IMR-90 (cell line): ENCODE data around the gene CNGA1. TPM values are rescaled to one million over a fixed set of nuclear protein-coding genes. Genes with fewer than 3 reads are reported as not detected.

Experiments
- ATAC-seq: fragments of 200-7000 bp; cut with Tn5 transposase; 2 replicates; pipeline ENCODE4 v1.9.1; 2020; ENCODE audit warnings: low read depth, mild to moderate bottlenecking, moderate library complexity
- BruUV-seq: library from RNA; stranded (reverse); fragments of 400-500 nt; replicated peaks from 2 replicates; lab custom pipeline; 2021; lab: Mats Ljungman, UMichigan
- CTCF ChIA-PET: fragments of 300-600 bp; formaldehyde crosslinking; extraction: SDS; loops from one replicate; lab custom pipeline; 2021; ENCODE audit warnings: antibody characterized with exemption; lab: Yijun Ruan, JAX
- POLR2A ChIA-PET: fragments of 300-600 bp; sonication (Branson Sonifier 250); formaldehyde crosslinking; loops from one replicate; lab custom pipeline; 2022; ENCODE audit warnings: antibody characterized with exemption; ENCODE audit not compliant: unreplicated experiment; lab: Charles Lee
- DNase-seq: peaks from one replicate; pipeline ENCODE4 v3.0.0; 2013
- H2AFZ ChIP-seq: replicated peaks from 2 replicates; pipeline ENCODE3; 2013; ENCODE audit warnings: low read length, mild to moderate bottlenecking; ENCODE audit not compliant: poor library complexity
- H2AK5ac ChIP-seq: 2 replicates; pipeline ENCODE4 v1.6.1; 2013; ENCODE audit warnings: low read depth, low read length, inconsistent platforms
- H2AK9ac ChIP-seq: replicated peaks from 2 replicates; pipeline ENCODE3; 2013; ENCODE audit warnings: mild to moderate bottlenecking, low read depth, low read length, moderate library complexity; ENCODE audit not compliant: poor library complexity
- H2BK120ac ChIP-seq: 2 replicates; pipeline ENCODE4 v1.6.1; 2013; ENCODE audit warnings: low read depth, low read length, inconsistent platforms
- H2BK15ac ChIP-seq: 3 replicates; pipeline ENCODE4 v1.6.1; 2013; ENCODE audit warnings: low read depth, low read length, inconsistent platforms
- H2BK20ac ChIP-seq: 2 replicates; pipeline ENCODE4 v1.6.1; 2013; ENCODE audit warnings: low read depth, mild to moderate bottlenecking, inconsistent platforms, low read length, moderate library complexity
- H2BK5ac ChIP-seq: 2 replicates; pipeline ENCODE4 v1.6.1; 2013; ENCODE audit warnings: mild to moderate bottlenecking, low read depth, low read length, inconsistent platforms; ENCODE audit not compliant: poor library complexity, severe bottlenecking
- H3K14ac ChIP-seq: replicated peaks from 2 replicates; pipeline ENCODE4 v1.6.1; 2013; ENCODE audit warnings: low read depth, low read length, inconsistent platforms
- H3K18ac ChIP-seq: 2 replicates; pipeline ENCODE4 v1.6.1; 2013; ENCODE audit warnings: low read depth, low read length, control low read depth
- H3K23ac ChIP-seq: 2 replicates; pipeline ENCODE4 v1.6.1; 2013; ENCODE audit warnings: low read depth, low read length, inconsistent platforms
- H3K27ac ChIP-seq: 2 replicates; pipeline ENCODE4 v1.5.1; 2013; ENCODE audit warnings: mild to moderate bottlenecking, control low read depth, low read length; ENCODE audit not compliant: insufficient read depth
- H3K27me3 ChIP-seq: 2 replicates; pipeline ENCODE4 v1.6.1; 2013; ENCODE audit warnings: low read length; ENCODE audit not compliant: control insufficient read depth, insufficient read depth
- H3K36me3 ChIP-seq: 2 replicates; pipeline ENCODE4 v1.6.1; 2013; ENCODE audit warnings: low read length, mixed read lengths; ENCODE audit not compliant: control insufficient read depth, insufficient read depth
- H3K4ac ChIP-seq: 2 replicates; pipeline ENCODE4 v1.6.1; 2013; ENCODE audit warnings: low read depth, low read length, inconsistent platforms
- H3K4me1 ChIP-seq: 2 replicates; pipeline ENCODE4 v1.6.1; 2013; ENCODE audit warnings: low read length, mixed read lengths; ENCODE audit not compliant: control insufficient read depth, insufficient read depth
- H3K4me2 ChIP-seq: 2 replicates; pipeline ENCODE4 v1.6.1; 2013; ENCODE audit warnings: low read depth, mild to moderate bottlenecking, control low read depth, low read length, moderate library complexity
- H3K4me3 ChIP-seq: 2 replicates; pipeline ENCODE4 v1.5.1; 2013; ENCODE audit warnings: low read depth, mild to moderate bottlenecking, control low read depth, low read length, moderate library complexity; ENCODE audit not compliant: insufficient read depth
- H3K56ac ChIP-seq: 2 replicates; pipeline ENCODE4 v1.6.1; 2013; ENCODE audit warnings: low read length, inconsistent platforms; ENCODE audit not compliant: insufficient read depth; ENCODE audit errors: extremely low read depth
- H3K79me1 ChIP-seq, 2 experiments: 2 replicates each; pipeline ENCODE4 v1.6.1; 2013; ENCODE audit warnings: low read length in 2 of 2, inconsistent platforms in 1 of 2, low read depth in 1 of 2
- H3K9ac ChIP-seq: 2 replicates; pipeline ENCODE4 v1.6.1; 2013; ENCODE audit warnings: low read depth, low read length, control low read depth
- H3K9me1 ChIP-seq: 2 replicates; pipeline ENCODE4 v1.6.1; 2013; ENCODE audit warnings: low read length, inconsistent platforms; ENCODE audit not compliant: insufficient read depth
- H3K9me3 ChIP-seq: 2 replicates; pipeline ENCODE4 v1.6.1; 2013; ENCODE audit warnings: low read length; ENCODE audit not compliant: control insufficient read depth, insufficient read depth
- H4K20me1 ChIP-seq: 2 replicates; pipeline ENCODE4 v1.6.1; 2013; ENCODE audit warnings: low read length, inconsistent platforms; ENCODE audit not compliant: insufficient read depth
- H4K5ac ChIP-seq: 2 replicates; pipeline ENCODE4 v1.6.1; 2013; ENCODE audit warnings: mild to moderate bottlenecking, low read depth, low read length, control low read depth
- H4K8ac ChIP-seq, 2 experiments: 2 replicates each; pipeline ENCODE4 v1.6.1; 2013; ENCODE audit warnings: low read depth in 2 of 2, low read length in 2 of 2, control low read depth in 1 of 2, inconsistent platforms in 1 of 2
- H4K91ac ChIP-seq: 2 replicates; pipeline ENCODE4 v1.6.1; 2013; ENCODE audit warnings: low read depth, low read length, inconsistent platforms; ENCODE audit not compliant: insufficient read depth
- BHLHE40 ChIP-seq: fragments of 150-350 bp; IDR thresholded peaks from 2 replicates; pipeline ENCODE4 v1.6.1; 2016; ENCODE audit warnings: mild to moderate bottlenecking, low read depth, low read length
- MAFK ChIP-seq: IDR thresholded peaks from 2 replicates; pipeline ENCODE4 v1.6.1; 2012; ENCODE audit warnings: low read depth, low read length, improper control_type of control experiment
- MXI1 ChIP-seq: IDR thresholded peaks from 2 replicates; pipeline ENCODE4 v1.6.1; 2012; ENCODE audit warnings: low read depth, mild to moderate bottlenecking, low read length, moderate library complexity, borderline replicate concordance
- POLR2A ChIP-seq: IDR thresholded peaks from 2 replicates; pipeline ENCODE4 v1.6.1; 2012; ENCODE audit warnings: mild to moderate bottlenecking, low read depth, low read length
- WGBS, 2 experiments: methylation state at CpG; one replicate each; pipeline versions ENCODE4 v1.1.5 to v1.1.7; 2013; ENCODE audit warnings: missing lambda C conversion rate in 2 of 2; ENCODE audit not compliant: insufficient read length in 1 of 2; ENCODE audit errors: extremely low coverage in 2 of 2; 5-methylcytosine and 5-hydroxymethylcytosine counted together
- dilution Hi-C: fragments of 300-500 bp; cut with HindIII; formaldehyde crosslinking; loops from one replicate; pipeline ENCODE4 v1.14.3; 2018; ENCODE audit warnings: low sequenced_read_pairs; ENCODE audit not compliant: unreplicated experiment
- in situ Hi-C: fragments of 300-500 bp; cut with MboI; formaldehyde crosslinking; loops from 3 replicates; pipeline ENCODE4 v1.14.3; 2019; ENCODE audit warnings: low sequenced_read_pairs, inconsistent platforms, mixed read lengths
- intact Hi-C: fragments of 100-400 bp; cut with micrococcal nuclease; formaldehyde crosslinking; loops from 2 replicates; pipeline ENCODE4 v1.10.0; 2022
- polyA plus RNA-seq, 3 experiments: library from polyadenylated mRNA; depleted of rRNA; stranded (reverse); fragments of >200 nt; gene quantifications; 2 replicates each; pipeline ENCODE4 v1.2.3, GENCODE V29; 2012; ENCODE audit warnings: low replicate concordance in 1 of 3
- total RNA-seq: library from RNA; depleted of rRNA; stranded (reverse); fragments of >200 nt; gene quantifications from 2 replicates; pipeline ENCODE4 v1.2.3, GENCODE V29; 2012
- TF ChIP-seq, protein P1 (sequence below): fragments of 150-350 bp; IDR thresholded peaks from 2 replicates; pipeline ENCODE4 v1.6.1; 2017; ENCODE audit warnings: mild to moderate bottlenecking, antibody characterized with exemption, low read length, low read depth

CNGA1 gene
- total and polyA plus RNA-seq, 2 of the 4 experiments (the other 2 are of a cell fraction): not detected

DNA sequence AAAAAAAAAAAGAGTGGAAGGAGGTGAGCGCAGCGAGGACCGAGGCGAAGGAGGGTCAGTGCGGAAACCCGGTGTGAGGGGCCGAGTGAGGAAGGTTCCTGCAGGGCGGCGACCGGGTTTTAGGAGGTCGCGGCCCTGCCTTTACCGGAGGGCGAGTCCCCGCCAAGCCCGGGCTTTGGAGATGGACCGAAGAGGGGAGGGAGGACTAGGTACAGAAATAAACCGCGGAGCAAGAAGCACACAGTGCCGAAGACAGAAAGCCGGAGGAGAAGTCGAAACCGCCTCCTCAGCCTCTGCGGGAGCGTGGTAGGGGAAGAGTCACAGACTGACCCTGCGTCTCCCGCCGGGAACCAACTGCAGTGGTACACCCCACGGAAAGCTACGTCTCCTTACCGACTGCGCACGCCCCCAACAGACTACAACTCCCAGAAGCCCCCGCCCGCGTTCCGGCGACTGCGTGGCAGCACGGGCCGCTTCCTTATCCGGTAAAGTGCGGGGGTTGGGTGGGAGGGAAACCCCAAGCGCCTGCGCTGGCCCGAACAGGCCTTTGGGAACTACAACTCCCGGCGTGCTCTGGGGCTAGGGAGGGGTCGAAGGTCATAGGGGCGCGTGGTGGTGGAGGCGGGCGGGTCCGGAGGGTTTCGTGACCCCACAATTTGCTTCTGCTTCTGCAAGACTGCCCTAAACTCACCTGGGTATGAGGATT is 102.1 kb downstream of the CNGA1 start, which contains the start of gene NFXL1:
Gene NFXL1, minus strand, starts transcription at position 364 of the 706 bp plus-strand sequence. CDS start 380 bp downstream, outside the sequence.
- Histone ChIP-seq H3K4me1 (no peaks in the 10 kb centered on the region), H3K36me3 (peaks cover 3% of the 10 kb centered on the region; the same call in 1 of the 2 replicates), H3K9me1 (no peaks in the 10 kb centered on the region), H3K4ac (peak within 1 kb of the TSS; percentile 78), H3K9ac (peak within 1 kb of the TSS; percentile 77), H2BK20ac (0 out of 2 replicates have a peak within 1 kb of the TSS, but pooled peaks have one; percentile 3), H3K18ac (peak within 1 kb of the TSS; percentile 8), H2AK5ac (peak within 1 kb of the TSS; percentile 14; the same call in 1 of the 2 replicates), H4K5ac (peak within 1 kb of the TSS; percentile 91), H3K4me2 (peak within 1 kb of the TSS; percentile 93), H3K27ac (peak within 1 kb of the TSS; percentile 78), H3K27me3 (no peaks in the 10 kb centered on the region), H2BK5ac (peak within 1 kb of the TSS; percentile 45), H3K14ac (peak within 1 kb of the TSS; percentile 58), H3K9me3 (no peaks in the 10 kb centered on the region), H3K4me3 (peak within 1 kb of the TSS; percentile 79), H2AK9ac (peak within 1 kb of the TSS; percentile 97), H3K79me1 (peaks cover 13 to 21% of the 10 kb centered on the region in 2 experiments), H2BK120ac (peak within 1 kb of the TSS; percentile 12), H4K20me1 (no peaks in the 10 kb centered on the region), H2BK15ac (peak within 1 kb of the TSS; percentile 75; the same call in 1 of the 3 replicates), H4K8ac (peak within 1 kb of the TSS; percentile 89 to 100), H3K56ac (peak within 1 kb of the TSS; percentile 72), H4K91ac (peak within 1 kb of the TSS; percentile 85), H2AFZ (peak within 1 kb of the TSS; percentile 98), H3K23ac (peak within 1 kb of the TSS; percentile 68)
- WGBS, 2 experiments: 0% methylated on average over 9 of the region's 55 CpGs; no CpG with 5 or more reads in 1 of the 2 experiments
- DNase-seq (peak; percentile 96), ATAC-seq (peak; percentile 98)
- ChIA-PET CTCF (no interaction called here), POLR2A (interaction anchor here (0.6 to 1.2 kb wide), 4 partner anchors 9 to 20 kb away, joined by 3 to 11 read pairs (median 3); no protein-coding TSS in a partner anchor)
- TF ChIP-seq MXI1: peak; percentile 54; the same call in 1 of the 2 replicates
- TF ChIP-seq, protein P1, sequence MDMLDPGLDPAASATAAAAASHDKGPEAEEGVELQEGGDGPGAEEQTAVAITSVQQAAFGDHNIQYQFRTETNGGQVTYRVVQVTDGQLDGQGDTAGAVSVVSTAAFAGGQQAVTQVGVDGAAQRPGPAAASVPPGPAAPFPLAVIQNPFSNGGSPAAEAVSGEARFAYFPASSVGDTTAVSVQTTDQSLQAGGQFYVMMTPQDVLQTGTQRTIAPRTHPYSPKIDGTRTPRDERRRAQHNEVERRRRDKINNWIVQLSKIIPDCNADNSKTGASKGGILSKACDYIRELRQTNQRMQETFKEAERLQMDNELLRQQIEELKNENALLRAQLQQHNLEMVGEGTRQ: peak; percentile 58; the same call in 1 of the 2 replicates
- TF ChIP-seq BHLHE40: peak; percentile 97
- peak; percentile 85 for TF ChIP-seq POLR2A
- TF ChIP-seq MAFK: no peak
- BruUV-seq: no TSS peak
- in situ Hi-C loops (no loop called here), intact Hi-C loops (loop anchor here (5.0 kb wide), 2 partner anchors 57 to 77 kb away; partner anchors contain the start of gene CORIN), dilution Hi-C loops (no loop called here)
